K562 (cell line): ENCODE data around the gene UFC1. TPM values are rescaled to one million over a fixed set of nuclear protein-coding genes. Genes with fewer than 3 reads are reported as not detected.

Experiments
- ATAC-seq: fragments of 200-7000 bp; cut with Tn5 transposase; 3 replicates; pipeline ENCODE4 v1.9.1; 2020; ENCODE audit warnings: moderate library complexity
- BruUV-seq: library from RNA; stranded (reverse); fragments of 400-500 nt; replicated peaks from 2 replicates; lab custom pipeline; 2021; lab: Mats Ljungman, UMichigan
- CTCF ChIA-PET: fragments of 300-600 bp; formaldehyde crosslinking; extraction: SDS; loops from one replicate; lab custom pipeline; 2021; ENCODE audit warnings: low intra/inter-chr PET ratio; lab: Yijun Ruan, JAX
- POLR2A ChIA-PET: fragments of 300-600, 350-650 bp; sonication (Branson Sonifier 250); formaldehyde crosslinking; extraction: SDS; loops from one replicate; lab custom pipeline; 2021; ENCODE audit warnings: antibody characterized with exemption, inconsistent platforms; lab: Yijun Ruan, JAX
- DNase-seq, 4 experiments: peaks; one replicate each; pipeline versions ENCODE4 v3.0.0 to v3.0.0-alpha.2; 2011 to 2018; ENCODE audit warnings: low spot score in 3 of 4, mixed read lengths in 3 of 4; ENCODE audit errors: extremely low read depth in 1 of 4
- FAIRE-seq: peaks from 2 replicates; lab custom pipeline; 2011; peaks lifted over from hg19 to GRCh38; lab: Jason Lieb, UNC
- H2AFZ ChIP-seq: 2 replicates; pipeline ENCODE4 v1.6.0; 2011; ENCODE audit warnings: low read depth, low read length, control low read depth, inconsistent platforms
- H3K27ac ChIP-seq: fragments of 200-600 bp; 3 replicates; pipeline ENCODE4 v1.8.0; 2011; ENCODE audit warnings: low read depth, mild to moderate bottlenecking, control low read depth, inconsistent platforms, low read length, moderate library complexity, mixed read lengths; ENCODE audit errors: extremely low read depth
- H3K27me3 ChIP-seq, 2 experiments: fragments of 300-600 bp in 1 of 2; 2 replicates in 1 of 2; 3 replicates in 1 of 2; pipeline versions ENCODE4 v1.6.0 to v1.8.0; 2011; ENCODE audit warnings: inconsistent platforms in 2 of 2, low read length in 2 of 2, mild to moderate bottlenecking in 1 of 2, mixed read lengths in 1 of 2, moderate library complexity in 1 of 2; ENCODE audit not compliant: control insufficient read depth in 2 of 2, insufficient read depth in 2 of 2
- H3K36me3 ChIP-seq: fragments of 300-600 bp; 3 replicates; pipeline ENCODE4 v1.8.0; 2011; ENCODE audit warnings: mild to moderate bottlenecking, low read length, inconsistent platforms; ENCODE audit not compliant: control insufficient read depth, insufficient read depth
- H3K4me1 ChIP-seq, 2 experiments: fragments of 200-600 bp in 1 of 2; replicated peaks in 1 of 2; 2 replicates in 1 of 2; 3 replicates in 1 of 2; pipeline versions ENCODE4 v1.5.1 to v1.8.0; 2011; ENCODE audit warnings: inconsistent platforms in 2 of 2, low read length in 2 of 2, mild to moderate bottlenecking in 1 of 2, mixed read lengths in 1 of 2, moderate library complexity in 1 of 2; ENCODE audit not compliant: control insufficient read depth in 2 of 2, insufficient read depth in 2 of 2
- H3K4me2 ChIP-seq: 2 replicates; pipeline ENCODE4 v1.6.1; 2011; ENCODE audit warnings: low read length, control low read depth, inconsistent platforms, mixed read lengths; ENCODE audit not compliant: insufficient read depth
- H3K4me3 ChIP-seq: fragments of 200-600 bp; sonication (generic), shearing (Covaris generic); 2 replicates; pipeline ENCODE4 v1.5.1; 2016; ENCODE audit warnings: control low read depth, inconsistent platforms
- H3K79me2 ChIP-seq: fragments of 200-600 bp; 3 replicates; pipeline ENCODE4 v1.8.0; 2011; ENCODE audit warnings: low read length, inconsistent platforms; ENCODE audit not compliant: control insufficient read depth, insufficient read depth
- H3K9ac ChIP-seq, 2 experiments: 2 replicates each; pipeline versions ENCODE4 v1.6.0 to v1.6.1; 2011; ENCODE audit warnings: low read depth in 2 of 2, low read length in 2 of 2, control low read depth in 1 of 2, inconsistent platforms in 1 of 2, mild to moderate bottlenecking in 1 of 2, mixed read lengths in 1 of 2; ENCODE audit not compliant: insufficient read depth in 1 of 2
- H3K9me1 ChIP-seq: one replicate; pipeline ENCODE4 v1.6.0; 2011; ENCODE audit warnings: inconsistent platforms, mild to moderate bottlenecking, low read length, moderate library complexity; ENCODE audit not compliant: control insufficient read depth, insufficient read depth
- H3K9me3 ChIP-seq: replicated peaks from 2 replicates; pipeline ENCODE4 v1.5.1; 2011; ENCODE audit warnings: low read depth, low read length, inconsistent platforms; ENCODE audit not compliant: control insufficient read depth, insufficient read depth
- H4K20me1 ChIP-seq: replicated peaks from 2 replicates; pipeline ENCODE4 v1.6.1; 2011; ENCODE audit warnings: low read length, inconsistent platforms, mixed read lengths; ENCODE audit not compliant: control insufficient read depth, insufficient read depth
- ADNP ChIP-seq: fragments of 200-800 bp; sonication (Bioruptor generic); IDR thresholded peaks from 2 replicates; pipeline ENCODE4 v1.6.1; 2016; ENCODE audit warnings: missing genetic modification characterization, missing compliant biosample characterization
- FOSL1 ChIP-seq: fragments of 200-800 bp; sonication (Bioruptor generic); conservative IDR thresholded peaks from 2 replicates; pipeline ENCODE4 v1.6.1; 2016; ENCODE audit warnings: missing genetic modification characterization, missing compliant biosample characterization
- HES1 ChIP-seq: fragments of 450-650 bp; IDR thresholded peaks from 2 replicates; pipeline ENCODE4 v1.6.1; 2016; ENCODE audit warnings: low read depth, mild to moderate bottlenecking, moderate library complexity
- PHF21A ChIP-seq: fragments of 450-650 bp; IDR thresholded peaks from 2 replicates; pipeline ENCODE4 v1.6.1; 2017; ENCODE audit warnings: low read depth, borderline replicate concordance
- RBBP5 ChIP-seq: fragments of 200-600 bp; sonication (generic); IDR thresholded peaks from 2 replicates; pipeline ENCODE4 v1.6.1; 2012; ENCODE audit warnings: borderline replicate concordance, mild to moderate bottlenecking, low read length, control low read depth, inconsistent platforms; ENCODE audit not compliant: insufficient read depth, poor library complexity, severe bottlenecking
- RBFOX2 ChIP-seq: fragments of 200-400 bp; formaldehyde crosslinking; IDR thresholded peaks from 2 replicates; pipeline ENCODE4 v1.6.1; 2017; ENCODE audit warnings: low read depth, mild to moderate bottlenecking, low read length, moderate library complexity
- TAF7 ChIP-seq: fragments of 450-650 bp; IDR thresholded peaks from 2 replicates; pipeline ENCODE4 v1.6.1; 2016; ENCODE audit warnings: missing genetic modification characterization, missing compliant biosample characterization
- ZNF134 ChIP-seq: fragments of 250-450 bp; sonication (Bioruptor Pico); conservative IDR thresholded peaks from 2 replicates; pipeline ENCODE4 v1.4.0; 2020
- ZNF695 ChIP-seq: fragments of 450-650 bp; formaldehyde crosslinking; IDR thresholded peaks from 2 replicates; pipeline ENCODE4 v1.4.0; 2020; ENCODE audit warnings: mild to moderate bottlenecking, moderate library complexity
- WGBS: fragments of 100-300 bp; shearing (Covaris generic); methylation state at CpG from one replicate; pipeline ENCODE4 v1.1.6; 2016; ENCODE audit warnings: low coverage, mixed read lengths; ENCODE audit not compliant: insufficient coverage; ENCODE audit errors: missing lambda C conversion rate; 5-methylcytosine and 5-hydroxymethylcytosine counted together
- in situ Hi-C: fragments of 300-500 bp; cut with MboI; formaldehyde crosslinking; loops from 4 replicates; pipeline ENCODE4 v1.15.0; 2018; ENCODE audit warnings: inconsistent platforms, mixed read lengths
- intact Hi-C: fragments of 100-400 bp; cut with micrococcal nuclease; formaldehyde crosslinking; loops from 2 replicates; pipeline ENCODE4 v1.14.2; 2022
- polyA plus RNA-seq, 8 experiments: library from polyadenylated mRNA; depleted of rRNA in 4 of 8; stranded (reverse) in 5 of 8; unstranded in 3 of 8; fragments of >200 nt; fragmentation: Nextera tagmentation in 2 of 8; fragmentation: Illumina TruSeq in 1 of 8; extraction: Ambion mirVana in 2 of 8; extraction: Trizol in 1 of 8; gene quantifications; 2 replicates each; pipeline versions ENCODE4 v1.2.1 to v1.2.3, GENCODE V29; 2011 to 2014; ENCODE audit warnings: inconsistent platforms in 1 of 8, missing spikeins in 1 of 8
- total RNA-seq, 7 experiments: library from RNA; depleted of rRNA in 6 of 7; stranded (reverse); fragments of >200 nt in 6 of 7; fragmentation: Illumina TruSeq in 2 of 7; extraction: Trizol in 2 of 7; gene quantifications; 2 replicates each; pipeline versions ENCODE4 v1.2.1 to v1.2.3, GENCODE V29; 2011 to 2021; ENCODE audit warnings: low replicate concordance in 1 of 7
- TF ChIP-seq, protein P1 (sequence below): fragments of 450-650 bp; formaldehyde crosslinking; IDR thresholded peaks from 2 replicates; pipeline ENCODE4 v1.4.0; 2022; ENCODE audit warnings: missing genetic modification characterization
- TF ChIP-seq, protein P2 (sequence below), 2 experiments: fragments of 450-650 bp; IDR thresholded peaks; 2 replicates each; pipeline ENCODE4 v1.6.1; 2016; ENCODE audit warnings: mild to moderate bottlenecking in 2 of 2, borderline replicate concordance in 1 of 2, low read depth in 1 of 2, moderate library complexity in 1 of 2

The UFC1 gene
- total and polyA plus RNA-seq, 9 of the 15 experiments (the other 6 are each of a cell fraction or from before 2014, with no cell fraction given), result 92.8 to 220 (median 161) TPM

- Histone ChIP-seq H3K4me3 (no peak overlapping the region), H3K36me3 (peaks cover 68% of the 10 kb centered on the region), H3K27me3 (no peaks in the 10 kb centered on the region; a peak in 1 of 5 replicates), H3K4me2 (peak overlapping the region; percentile 98; the same call in 1 of the 2 replicates), H3K27ac (peak overlapping the region; percentile 28; the same call in 1 of the 3 replicates), H3K9ac (no peak overlapping the region; a peak in 1 of 4 replicates), H3K79me2 (peaks cover 98% of the 10 kb centered on the region), H3K9me3 (no peaks in the 10 kb centered on the region), H3K4me1 (peaks cover 25 to 46% of the 10 kb centered on the region in 2 experiments), H3K9me1 (no peaks in the 10 kb centered on the region), H2AFZ (no peak overlapping the region), H4K20me1 (no peaks in the 10 kb centered on the region; the same call in 1 of the 2 replicates)
- WGBS, result 50% methylated on average over 12 of the region's 12 CpGs
- intact Hi-C loops (no loop called here), in situ Hi-C loops (no loop called here)
- POLR2A ChIA-PET, result interaction anchor here (1.4 to 5.3 kb wide), 3 partner anchors 12 to 17 kb away, joined by 4 to 39 read pairs (median 4); partner anchors contain the start of gene DEDD
- CTCF ChIA-PET, result no interaction called here
- DNase-seq (peak in 1 of 4 experiments; percentile 50), ATAC-seq (peak; percentile 10), FAIRE-seq (peak; percentile 57)
- no TSS peak for BruUV-seq
- TF ChIP-seq, protein P1, sequence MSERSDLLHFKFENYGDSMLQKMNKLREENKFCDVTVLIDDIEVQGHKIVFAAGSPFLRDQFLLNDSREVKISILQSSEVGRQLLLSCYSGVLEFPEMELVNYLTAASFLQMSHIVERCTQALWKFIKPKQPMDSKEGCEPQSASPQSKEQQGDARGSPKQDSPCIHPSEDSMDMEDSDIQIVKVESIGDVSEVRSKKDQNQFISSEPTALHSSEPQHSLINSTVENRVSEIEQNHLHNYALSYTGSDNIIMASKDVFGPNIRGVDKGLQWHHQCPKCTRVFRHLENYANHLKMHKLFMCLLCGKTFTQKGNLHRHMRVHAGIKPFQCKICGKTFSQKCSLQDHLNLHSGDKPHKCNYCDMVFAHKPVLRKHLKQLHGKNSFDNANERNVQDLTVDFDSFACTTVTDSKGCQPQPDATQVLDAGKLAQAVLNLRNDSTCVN (CRISPR knock-in tag), result 0 out of 2 replicates have a peak, but pooled peaks have one; percentile 27
- TF ChIP-seq FOSL1 (tag) (peak; percentile 95), ADNP (tag) (no peak), HES1 (no peak), ZNF695 (CRISPR knock-in tag) (no peak), ZNF134 (CRISPR knock-in tag) (no peak), RBFOX2 (peak; percentile 39), RBBP5 (no peak), TAF7 (tag) (no peak), PHF21A (no peak)
- TF ChIP-seq, protein P2, sequence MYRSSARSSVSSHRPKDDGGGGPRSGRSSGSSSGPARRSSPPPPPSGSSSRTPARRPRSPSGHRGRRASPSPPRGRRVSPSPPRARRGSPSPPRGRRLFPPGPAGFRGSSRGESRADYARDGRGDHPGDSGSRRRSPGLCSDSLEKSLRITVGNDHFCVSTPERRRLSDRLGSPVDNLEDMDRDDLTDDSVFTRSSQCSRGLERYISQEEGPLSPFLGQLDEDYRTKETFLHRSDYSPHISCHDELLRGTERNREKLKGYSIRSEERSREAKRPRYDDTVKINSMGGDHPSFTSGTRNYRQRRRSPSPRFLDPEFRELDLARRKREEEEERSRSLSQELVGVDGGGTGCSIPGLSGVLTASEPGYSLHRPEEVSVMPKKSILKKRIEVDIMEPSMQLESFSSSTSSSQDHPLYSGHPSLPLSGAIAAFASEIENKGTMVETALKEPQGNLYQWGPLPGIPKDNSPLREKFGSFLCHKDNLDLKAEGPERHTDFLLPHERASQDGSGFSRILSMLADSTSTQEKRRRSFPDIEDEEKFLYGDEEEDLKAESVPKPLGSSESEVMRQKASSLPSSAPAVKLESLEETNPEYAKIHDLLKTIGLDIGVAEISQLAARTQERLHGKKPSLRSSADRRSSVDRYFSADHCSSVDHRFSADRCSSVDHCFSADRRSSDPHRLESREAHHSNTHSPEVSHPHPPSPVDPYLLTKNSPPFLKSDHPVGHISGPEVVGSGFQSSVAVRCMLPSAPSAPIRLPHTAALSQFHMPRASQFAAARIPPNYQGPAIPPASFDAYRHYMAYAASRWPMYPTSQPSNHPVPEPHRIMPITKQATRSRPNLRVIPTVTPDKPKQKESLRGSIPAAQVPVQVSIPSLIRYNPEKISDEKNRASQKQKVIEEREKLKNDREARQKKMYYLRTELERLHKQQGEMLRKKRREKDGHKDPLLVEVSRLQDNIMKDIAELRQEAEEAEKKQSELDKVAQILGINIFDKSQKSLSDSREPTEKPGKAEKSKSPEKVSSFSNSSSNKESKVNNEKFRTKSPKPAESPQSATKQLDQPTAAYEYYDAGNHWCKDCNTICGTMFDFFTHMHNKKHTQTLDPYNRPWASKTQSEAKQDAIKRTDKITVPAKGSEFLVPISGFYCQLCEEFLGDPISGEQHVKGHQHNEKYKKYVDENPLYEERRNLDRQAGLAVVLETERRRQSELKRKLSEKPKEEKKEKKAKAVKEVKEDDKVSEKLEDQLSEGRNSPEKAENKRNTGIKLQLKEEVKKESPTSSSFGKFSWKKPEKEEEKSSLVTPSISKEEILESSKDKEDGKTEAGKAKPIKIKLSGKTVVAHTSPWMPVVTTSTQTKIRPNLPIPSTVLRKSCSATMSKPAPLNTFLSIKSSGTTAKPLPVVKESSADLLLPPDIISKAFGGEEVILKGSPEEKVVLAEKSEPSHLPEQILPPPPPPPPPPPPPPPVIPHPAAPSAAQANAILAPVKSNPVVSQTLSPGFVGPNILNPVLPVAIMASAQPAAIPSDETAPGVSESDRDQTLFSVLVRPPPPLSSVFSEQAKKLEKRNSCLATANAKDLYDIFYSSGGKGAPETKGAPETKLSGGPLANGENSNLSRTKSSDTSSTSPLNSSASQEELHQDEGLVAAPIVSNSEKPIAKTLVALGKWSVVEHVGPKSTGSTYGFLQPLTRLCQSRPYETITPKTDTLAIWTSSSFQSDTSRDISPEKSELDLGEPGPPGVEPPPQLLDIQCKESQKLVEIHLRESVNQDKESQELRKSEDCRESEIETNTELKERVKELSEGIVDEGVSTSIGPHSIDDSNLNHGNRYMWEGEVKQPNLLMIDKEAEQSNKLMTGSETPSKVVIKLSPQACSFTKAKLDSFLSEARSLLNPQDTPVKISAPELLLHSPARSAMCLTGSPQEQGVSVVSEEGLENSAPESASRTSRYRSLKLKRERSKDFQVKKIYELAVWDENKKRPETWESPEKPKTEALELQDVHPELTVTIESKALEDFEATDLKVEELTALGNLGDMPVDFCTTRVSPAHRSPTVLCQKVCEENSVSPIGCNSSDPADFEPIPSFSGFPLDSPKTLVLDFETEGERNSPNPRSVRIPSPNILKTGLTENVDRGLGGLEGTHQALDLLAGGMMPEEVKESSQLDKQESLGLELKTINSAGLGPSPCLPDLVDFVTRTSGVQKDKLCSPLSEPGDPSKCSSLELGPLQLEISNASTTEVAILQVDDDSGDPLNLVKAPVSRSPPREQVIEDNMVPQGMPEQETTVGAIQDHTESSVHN (IDR thresholded peaks at IDR 0.05; ENCODE audit: borderline replicate concordance in 1 of 2, low read depth in 1 of 2), result peak in 1 of 2 experiments; percentile 83; a peak in 2 of 4 replicates
Observed at GRCh38 chr1:161115132-161115711, 38.6 kb upstream of the UFC1 start.
